HG03439 (cell line): ENCODE results near the gene DGCR6L.
"Not testable (repeated sequence)": the region's sequence is repeated elsewhere in the genome, so short reads cannot be mapped to it uniquely, and the experiment has no call there.

Experiments
- ATAC-seq: cut with Tn5 transposase; IDR thresholded peaks from one replicate; pipeline ENCODE4 v1.9.1; 2021; ENCODE audit warnings: mild to moderate bottlenecking, moderate library complexity; ENCODE audit not compliant: unreplicated experiment

Gene DGCR6L

GRCh38 chr22:20292673-20293232 lies 27.1 kb downstream of the DGCR6L start:
- ATAC-seq = no peak

DNA sequence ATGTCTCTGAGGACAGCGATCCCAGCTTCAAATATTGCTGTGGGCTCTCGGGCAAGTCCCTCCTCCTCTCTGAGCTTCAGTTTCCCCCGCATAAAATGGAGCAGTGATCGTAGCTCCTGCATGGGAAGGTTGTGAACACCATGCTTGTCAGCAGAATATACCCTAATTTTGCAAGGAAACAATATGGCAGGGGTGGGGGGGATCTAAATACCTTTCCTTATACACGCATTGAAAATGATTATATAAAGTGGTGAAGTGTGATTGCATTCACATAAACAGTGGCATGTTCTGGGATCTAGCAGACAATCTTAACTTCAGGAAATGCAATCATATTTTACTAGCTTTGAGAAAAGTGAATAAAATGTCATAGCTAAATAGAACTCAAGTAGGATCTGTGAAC lies 27.8 kb downstream of the DGCR6L start:
- ATAC-seq = no peak

GRCh38 chr22:20291604-20292063 lies 28.2 kb downstream of the DGCR6L start:
- no peak for ATAC-seq

GRCh38 chr22:20291249-20291586 lies 28.6 kb downstream of the DGCR6L start:
- no peak for ATAC-seq

DNA sequence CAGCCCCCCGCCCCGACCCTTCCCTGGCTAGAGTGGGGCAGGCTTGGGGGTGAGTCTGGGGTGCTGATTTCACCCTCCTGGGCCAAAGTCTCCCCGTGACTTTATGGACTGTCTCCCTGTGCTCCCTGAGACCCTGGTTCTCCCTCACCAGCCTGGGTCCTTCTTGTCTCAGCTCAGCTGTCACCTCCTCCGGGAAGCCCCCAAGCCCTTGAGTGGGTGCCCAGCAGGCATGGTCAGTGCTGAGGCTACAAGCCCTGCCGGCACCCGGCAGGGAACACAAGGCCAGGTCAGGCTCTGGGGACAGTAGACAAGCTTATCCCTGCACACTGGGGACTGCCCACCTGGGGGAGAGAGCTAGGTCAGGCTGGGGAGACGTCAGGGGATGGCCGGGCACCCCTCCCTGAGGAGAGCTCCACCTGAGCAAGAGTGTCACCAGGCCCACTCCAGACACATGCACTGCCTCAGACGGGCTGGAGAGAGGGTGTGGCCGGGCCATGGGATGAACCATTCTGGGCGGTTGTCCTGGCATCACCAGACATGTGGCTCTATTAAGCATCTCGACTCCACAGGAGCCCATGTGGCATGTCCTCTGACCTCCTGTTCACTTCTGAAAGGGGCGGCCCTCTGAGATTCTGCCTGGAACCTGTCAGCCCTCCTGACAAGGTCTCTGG lies 29.1 kb downstream of the DGCR6L start:
- no peak for ATAC-seq

DNA sequence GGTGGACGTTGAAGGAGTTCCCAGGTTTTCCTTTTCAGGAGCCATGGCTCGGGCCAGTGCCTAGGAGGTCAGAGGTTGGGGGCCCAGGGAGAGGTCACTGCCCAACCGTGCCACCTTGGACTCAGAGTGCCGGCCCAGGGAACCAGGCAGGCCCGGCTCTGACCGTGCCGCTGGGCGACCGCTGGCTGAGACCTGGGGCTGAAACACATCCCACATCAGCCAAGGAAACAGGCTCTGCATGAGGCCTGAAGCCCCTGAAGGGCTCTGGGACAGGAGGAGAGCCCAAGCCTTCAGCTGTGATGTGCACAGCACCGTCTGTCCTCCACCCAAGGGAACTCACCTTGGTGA lies 29.8 kb downstream of the DGCR6L start:
- no peak for ATAC-seq

DNA sequence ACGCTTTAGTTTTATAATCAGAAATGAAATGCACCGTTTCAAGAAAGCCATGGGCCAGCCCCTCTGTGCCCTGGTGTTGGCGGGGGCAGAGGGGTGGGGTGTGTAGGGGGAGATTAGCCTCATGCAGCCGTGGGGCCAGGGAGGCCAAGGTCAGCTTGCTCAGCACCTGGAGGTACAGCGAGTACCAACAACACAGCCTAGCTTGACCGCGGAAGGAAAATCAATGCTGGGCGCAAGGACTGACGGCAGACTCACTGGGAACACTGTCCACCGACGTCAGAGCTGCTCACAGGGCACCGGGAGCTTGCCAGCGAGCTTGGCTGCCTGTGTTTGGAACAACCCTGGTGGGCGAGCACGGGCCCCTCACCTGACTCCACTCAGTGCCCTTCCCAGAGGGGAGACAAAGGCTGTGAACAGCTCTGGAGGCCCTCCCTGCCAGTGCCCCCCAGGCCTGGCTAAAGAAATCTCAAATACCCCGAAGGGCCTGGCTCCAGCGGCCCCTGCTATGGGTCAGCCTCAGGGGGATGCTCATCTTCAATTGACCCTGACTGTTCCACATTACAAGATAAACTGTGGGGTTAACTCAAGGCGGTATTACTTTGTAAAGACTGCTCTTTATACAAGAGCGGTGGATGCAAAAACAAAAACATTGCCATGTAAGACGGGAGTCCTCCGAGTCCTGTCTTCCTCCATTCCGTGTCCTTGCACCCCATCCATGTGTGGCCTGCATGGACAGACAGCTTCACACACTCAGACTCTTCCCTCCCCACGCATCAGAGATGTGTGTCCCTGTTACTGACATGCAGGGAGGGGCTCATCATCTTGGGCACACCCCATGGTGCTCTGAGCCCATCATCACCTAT lies 30.4 kb downstream of the DGCR6L start:
- not testable (repeated sequence) for ATAC-seq

- not testable (repeated sequence) for ATAC-seq
Measured at GRCh38 chr22:20286784-20287423, 33.0 kb downstream of the DGCR6L start.

- ATAC-seq = not testable (repeated sequence)
Measured at GRCh38 chr22:20286312-20286660, 33.6 kb downstream of the DGCR6L start.

DNA sequence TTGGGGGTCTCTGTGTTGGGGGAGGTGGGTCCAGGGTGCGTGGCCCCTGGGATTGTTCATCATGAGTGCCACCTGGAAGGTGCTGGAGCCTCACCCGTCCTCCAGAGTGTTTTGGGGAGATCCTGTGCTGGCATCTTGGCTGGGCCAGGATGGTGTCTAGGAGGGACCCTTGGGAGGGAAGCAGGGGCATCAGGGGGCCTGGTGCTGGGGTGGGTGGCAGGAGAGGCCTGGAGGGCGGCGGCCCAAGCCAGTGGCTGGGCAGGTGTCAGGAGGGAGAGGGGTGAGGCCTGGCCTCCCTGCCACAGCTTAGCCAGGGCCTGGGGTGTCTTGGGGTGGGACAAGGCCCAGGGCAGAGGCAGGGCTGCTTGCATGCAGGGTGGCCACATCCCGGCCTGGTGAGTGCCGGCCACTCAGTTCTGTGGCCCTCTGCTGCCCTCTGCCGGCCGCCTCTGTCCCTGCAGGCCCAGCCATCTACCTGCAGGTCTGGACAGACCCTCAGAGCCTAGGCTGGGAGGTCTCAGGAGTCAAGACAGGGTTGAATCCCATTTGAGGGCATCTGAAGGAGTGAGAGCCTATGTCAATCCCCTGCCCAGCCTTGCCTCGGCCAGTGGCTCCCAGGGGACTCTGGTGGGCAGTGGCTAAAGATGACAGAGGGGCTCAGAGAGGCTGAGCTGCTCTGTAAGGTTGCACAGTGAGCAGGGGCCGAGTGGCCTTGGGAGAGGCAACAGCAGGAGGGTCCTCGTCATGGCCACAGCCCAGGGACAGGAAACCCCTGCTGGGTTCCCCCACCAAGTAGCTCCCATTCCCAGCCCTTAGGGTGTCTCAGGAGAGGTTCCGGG lies 34.2 kb downstream of the DGCR6L start:
- not testable (repeated sequence) for ATAC-seq

DNA sequence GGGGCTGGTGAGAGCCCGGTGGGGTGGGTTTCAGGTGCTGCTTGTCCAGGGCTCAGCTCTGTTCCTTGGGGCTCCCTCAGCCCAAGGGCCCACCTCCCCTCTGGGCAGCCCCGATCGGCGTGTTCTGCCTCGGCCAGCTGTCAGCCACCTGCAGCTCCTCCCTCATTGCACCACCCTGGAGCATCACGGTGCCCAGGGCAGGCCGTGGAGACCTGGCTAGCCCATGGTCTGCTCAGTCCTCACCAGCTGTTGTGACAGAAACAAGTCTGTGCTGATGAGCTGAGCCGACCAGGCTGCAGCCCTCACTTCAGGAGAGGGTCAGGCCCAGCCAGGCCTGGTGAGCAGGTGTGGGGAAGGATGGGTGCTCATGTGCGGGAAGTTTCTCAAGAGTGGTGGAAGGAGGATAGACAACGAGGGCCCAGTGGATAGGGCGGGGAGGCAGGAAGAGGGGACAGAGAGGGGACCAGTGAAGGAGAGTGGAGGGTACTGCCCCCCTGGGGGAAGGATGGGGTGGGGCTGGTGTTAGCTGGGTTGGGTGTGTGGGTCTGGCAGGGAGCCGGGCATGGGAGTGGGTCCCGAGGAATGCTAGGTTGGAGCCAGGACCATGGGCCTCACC lies 35.3 kb downstream of the DGCR6L start:
- no peak for ATAC-seq

DNA sequence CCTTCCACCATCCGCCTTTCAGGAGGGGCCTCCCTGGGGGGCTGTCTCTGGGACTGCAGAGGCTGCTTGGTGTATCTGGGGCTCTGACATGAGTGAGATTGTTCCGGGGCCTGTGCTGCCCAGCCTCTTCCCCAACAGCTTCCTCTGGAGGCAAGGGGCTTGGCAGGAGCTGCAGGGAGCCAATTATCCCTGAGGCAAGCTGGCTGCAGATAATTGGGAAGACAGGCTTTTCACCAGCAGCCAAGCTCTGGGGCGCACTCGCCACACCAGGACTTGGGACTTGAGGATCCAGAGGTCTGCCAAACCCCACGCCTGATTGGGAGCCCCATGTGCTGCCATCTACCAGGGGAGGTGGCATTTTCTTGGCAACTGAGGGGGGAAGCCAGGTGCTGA lies 36.2 kb downstream of the DGCR6L start:
- ATAC-seq = no peak

GRCh38 chr22:20282901-20283673 lies 36.8 kb downstream of the DGCR6L start:
- no peak for ATAC-seq

- ATAC-seq = no peak
Measured at GRCh38 chr22:20281891-20282290, 38.0 kb downstream of the DGCR6L start.

GRCh38 chr22:20281473-20281872 lies 38.4 kb downstream of the DGCR6L start:
- ATAC-seq = not testable (repeated sequence)

DNA sequence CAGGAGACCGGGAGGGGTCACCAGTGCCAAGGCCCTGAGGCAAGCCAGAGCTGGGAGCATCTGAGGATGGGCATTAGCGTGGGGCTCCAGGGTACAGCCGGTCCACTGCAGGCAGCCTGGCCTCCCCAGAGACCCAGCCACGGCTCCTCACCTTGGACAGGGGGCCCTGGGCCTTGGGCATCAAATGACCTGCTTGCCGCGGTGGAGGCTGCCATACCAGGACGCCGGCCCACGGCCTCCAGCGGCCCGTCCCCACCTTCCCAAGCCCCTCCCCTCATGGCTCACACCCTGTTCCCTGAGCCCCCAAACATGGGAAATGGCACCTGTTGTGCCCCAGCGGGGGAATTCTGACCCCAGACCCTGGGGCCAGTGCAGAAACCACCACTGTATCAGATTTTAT lies 39.0 kb downstream of the DGCR6L start:
- ATAC-seq = no peak

DNA sequence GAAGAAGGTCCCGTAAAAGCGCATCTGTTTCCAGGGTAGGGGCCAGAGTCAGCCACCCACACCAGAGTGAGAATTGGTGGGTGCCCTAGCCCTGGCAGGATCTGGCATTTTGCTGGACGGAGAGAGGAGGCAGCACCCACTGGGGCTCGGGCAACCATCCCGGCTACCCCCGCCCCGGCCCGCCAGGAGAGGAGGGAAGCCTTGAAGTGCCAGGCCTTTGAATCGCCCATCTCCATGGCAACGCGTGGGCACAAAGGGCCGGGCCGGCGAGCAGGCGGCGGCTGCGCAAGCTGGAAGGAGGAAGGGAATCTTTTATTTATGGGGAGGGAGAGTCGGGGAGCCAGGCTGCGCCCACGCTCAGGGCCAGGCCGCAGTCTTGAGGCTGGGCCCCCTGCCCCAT lies 39.7 kb downstream of the DGCR6L start:
- ATAC-seq = not testable (repeated sequence)

- no peak for ATAC-seq
Measured at GRCh38 chr22:20279662-20280134, 40.2 kb downstream of the DGCR6L start.

DNA sequence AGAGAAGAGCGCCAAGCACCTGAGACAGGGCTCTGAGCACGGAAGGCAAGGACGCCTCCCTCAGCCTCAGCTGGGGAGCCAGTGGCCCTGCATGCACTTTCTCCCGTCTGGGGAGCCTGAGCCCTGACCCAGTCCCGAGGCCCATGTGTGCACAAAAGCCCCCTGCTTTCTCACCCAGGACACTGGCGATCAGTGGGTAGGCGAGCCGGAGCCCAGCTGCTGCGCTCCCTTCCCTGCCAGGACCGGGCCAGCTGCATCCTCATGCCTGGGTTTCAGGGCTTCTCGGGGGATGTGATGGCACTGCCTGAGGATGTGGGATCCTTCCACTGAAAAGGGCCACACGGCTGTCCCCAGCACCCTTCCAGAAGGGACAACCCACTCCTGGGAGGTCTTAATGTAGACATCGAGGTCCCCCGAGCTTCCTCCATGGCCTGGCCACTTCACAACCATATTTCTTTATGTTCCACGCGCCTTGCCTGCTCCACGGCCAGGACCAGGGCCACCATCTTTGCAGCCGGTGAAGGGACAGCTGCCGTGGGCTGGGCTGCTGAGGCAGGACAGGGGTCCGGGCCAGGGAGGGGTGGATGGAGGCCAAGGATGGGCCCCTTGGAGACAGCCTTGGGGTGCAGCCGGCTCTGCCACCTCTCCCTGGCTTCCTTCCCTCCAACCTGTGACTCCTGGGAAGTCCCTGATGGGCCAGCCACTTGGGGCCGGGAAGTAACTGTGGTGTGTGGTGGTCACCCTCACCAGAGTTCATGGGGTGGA lies 41.0 kb downstream of the DGCR6L start:
- ATAC-seq = not testable (repeated sequence)
